Mucosa of stomach (tissue), 1 donor: ENCODE data around the gene PALM3.

Experiments
- H3K27me3 ChIP-seq: one replicate; pipeline ENCODE4 v1.7.0; 2013; ENCODE audit warnings: mild to moderate bottlenecking, low read length; ENCODE audit not compliant: control insufficient read depth, insufficient read depth
- H3K36me3 ChIP-seq: one replicate; pipeline ENCODE4 v1.7.0; 2013; ENCODE audit warnings: low read length; ENCODE audit not compliant: control insufficient read depth, insufficient read depth
- H3K4me1 ChIP-seq: one replicate; pipeline ENCODE4 v1.7.0; 2013; ENCODE audit warnings: mild to moderate bottlenecking, low read length; ENCODE audit not compliant: control insufficient read depth, insufficient read depth
- H3K4me3 ChIP-seq: one replicate; pipeline ENCODE4 v1.7.0; 2013; ENCODE audit warnings: low read length
- H3K9ac ChIP-seq: one replicate; pipeline ENCODE4 v1.7.0; 2013; ENCODE audit warnings: mild to moderate bottlenecking, low read length, moderate library complexity
- H3K9me3 ChIP-seq: one replicate; pipeline ENCODE4 v1.7.0; 2013; ENCODE audit warnings: mild to moderate bottlenecking, low read length, moderate library complexity; ENCODE audit not compliant: control insufficient read depth
- donor health status: Pancreatic carcinoma.

Gene PALM3

DNA sequence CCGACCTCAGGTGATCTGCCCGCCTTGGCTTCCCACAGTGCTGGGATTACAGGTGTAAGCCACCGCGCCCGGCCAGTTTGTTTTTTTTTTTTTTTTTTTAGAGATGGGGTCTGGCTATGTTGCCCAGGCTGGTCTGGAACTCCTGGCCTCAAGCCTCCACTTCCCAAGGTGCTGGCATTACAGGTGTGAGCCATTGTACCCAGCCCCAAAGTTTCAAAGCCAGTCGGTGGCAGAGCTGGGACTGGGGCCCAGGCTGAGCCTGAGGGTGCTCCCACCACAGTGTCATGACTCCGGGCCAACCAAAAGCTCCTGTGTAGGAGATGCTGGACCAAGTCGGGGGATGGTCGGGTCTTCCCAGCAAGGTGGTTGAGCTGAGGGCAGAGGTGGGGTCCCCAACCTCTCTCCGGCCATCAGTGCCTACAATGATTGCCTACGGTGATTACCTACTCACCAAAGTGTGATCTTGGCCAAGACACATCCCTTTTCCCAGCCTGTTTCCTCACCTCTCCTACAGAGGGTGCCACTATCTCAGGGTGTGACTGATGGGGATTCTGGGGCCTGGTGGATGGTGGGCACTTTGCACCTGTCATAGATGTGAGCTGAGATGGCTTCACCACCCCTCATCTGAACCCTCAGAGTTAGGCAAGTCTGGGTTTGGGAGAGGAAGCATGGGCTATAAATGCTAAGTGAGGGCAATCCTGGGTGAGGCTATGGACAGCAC, 34.6 kb upstream of the PALM3 start:
- Histone ChIP-seq H3K9ac (no peak overlapping the region), H3K36me3 (no peaks in the 10 kb centered on the region), H3K4me1 (peaks cover 5% of the 10 kb centered on the region), H3K9me3 (no peaks in the 10 kb centered on the region), H3K27me3 (no peaks in the 10 kb centered on the region), H3K4me3 (no peak overlapping the region)

DNA sequence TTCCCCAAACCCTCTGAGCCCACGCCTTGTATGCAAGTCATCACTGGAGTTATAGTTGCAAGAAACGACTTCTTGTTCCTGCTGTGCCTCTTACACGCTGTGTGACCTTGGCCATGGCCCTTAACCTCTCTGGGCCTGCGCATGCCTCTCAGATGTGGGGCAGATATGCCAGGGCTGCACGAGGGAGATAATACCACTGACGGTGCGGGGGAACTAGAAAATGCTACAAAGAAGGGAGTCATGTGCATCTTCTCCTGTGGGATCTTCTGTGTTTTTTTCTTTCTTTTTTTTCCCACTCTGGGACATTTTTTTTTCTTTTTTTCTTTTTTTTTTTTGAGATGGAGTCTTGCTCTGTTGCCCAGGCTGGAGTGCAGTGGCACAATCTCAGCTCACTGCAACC, 33.0 kb upstream of the PALM3 start:
- Histone ChIP-seq H3K27me3 (no peaks in the 10 kb centered on the region), H3K4me1 (peaks cover 5% of the 10 kb centered on the region), H3K9ac (no peak overlapping the region), H3K4me3 (no peak overlapping the region), H3K9me3 (no peaks in the 10 kb centered on the region), H3K36me3 (no peaks in the 10 kb centered on the region)

DNA sequence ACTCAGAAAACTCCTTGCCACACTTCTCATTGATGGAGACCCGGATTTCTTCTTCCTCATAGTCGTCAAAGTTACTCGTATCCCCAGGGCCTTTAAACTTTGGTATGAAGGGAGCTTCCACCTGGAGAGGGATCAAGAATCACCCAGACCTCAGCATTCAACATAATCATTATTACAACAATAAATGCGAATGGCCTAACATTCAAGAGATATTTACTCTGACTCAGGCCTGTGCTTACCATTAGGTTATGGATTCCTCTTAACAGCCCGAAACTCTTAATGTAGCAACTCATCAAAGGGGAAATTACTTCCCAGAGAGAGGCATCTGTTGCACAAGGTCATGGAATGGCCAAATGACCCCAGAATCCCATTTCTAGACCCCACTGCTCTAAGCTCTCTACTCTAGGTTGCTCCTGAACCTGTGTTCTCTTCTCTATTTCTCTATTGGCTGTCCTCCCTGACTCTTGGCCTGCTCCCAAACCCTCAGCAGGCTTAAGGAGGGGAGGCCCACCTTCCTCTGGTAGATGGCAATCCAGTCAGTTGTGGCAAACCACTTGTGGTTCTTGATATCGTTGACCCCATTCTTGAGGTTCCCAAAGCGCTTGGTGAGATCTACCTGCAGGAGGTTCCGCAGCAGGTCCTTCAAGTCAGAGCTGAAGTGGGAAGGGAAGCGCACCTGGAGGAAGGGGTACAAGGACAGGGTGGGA, 31.4 kb upstream of the PALM3 start:
- Histone ChIP-seq H3K4me3 (no peak overlapping the region), H3K9ac (no peak overlapping the region), H3K36me3 (no peaks in the 10 kb centered on the region), H3K4me1 (peaks cover 10% of the 10 kb centered on the region), H3K9me3 (no peaks in the 10 kb centered on the region), H3K27me3 (no peaks in the 10 kb centered on the region)

DNA sequence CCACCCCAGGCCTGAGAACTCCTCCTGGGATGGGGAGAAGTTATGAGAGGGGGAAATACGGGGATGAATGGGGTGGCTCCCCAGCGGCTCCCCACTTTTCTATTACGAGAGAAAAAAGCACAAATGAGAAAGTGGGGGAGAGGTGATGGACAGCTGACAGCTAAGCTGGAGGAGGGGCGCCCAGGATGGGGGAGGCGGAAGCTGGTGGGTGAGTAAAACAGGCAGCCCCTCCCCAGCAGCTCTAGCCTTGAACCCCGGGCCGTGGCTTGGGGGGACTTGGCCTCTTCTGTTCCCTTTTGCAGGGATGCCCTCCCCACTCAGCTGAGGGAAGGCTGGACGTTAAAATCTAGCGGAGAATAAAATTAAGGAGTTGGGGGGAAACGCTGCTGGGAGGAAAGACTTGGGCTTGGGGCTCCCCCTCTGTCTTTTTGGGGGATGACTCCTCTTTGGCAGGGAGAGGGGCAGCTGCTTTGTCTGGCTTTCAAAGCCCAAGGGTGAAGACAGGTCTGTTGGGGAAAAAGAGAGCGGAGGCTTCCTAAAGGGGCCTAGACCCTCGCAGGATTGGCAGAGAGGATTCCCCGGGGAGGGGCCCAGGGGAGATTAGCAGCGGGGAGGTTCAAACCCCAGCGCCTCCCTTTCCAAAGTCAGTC, 30.1 kb upstream of the PALM3 start:
- H3K4me1 ChIP-seq: peaks cover 10% of the 10 kb centered on the region
- H3K36me3 ChIP-seq: no peaks in the 10 kb centered on the region
- no peaks in the 10 kb centered on the region for H3K27me3 ChIP-seq
- peak overlapping the region; percentile 38 for H3K4me3 ChIP-seq
- H3K9ac ChIP-seq: peak overlapping the region; percentile 89
- H3K9me3 ChIP-seq: no peaks in the 10 kb centered on the region

DNA sequence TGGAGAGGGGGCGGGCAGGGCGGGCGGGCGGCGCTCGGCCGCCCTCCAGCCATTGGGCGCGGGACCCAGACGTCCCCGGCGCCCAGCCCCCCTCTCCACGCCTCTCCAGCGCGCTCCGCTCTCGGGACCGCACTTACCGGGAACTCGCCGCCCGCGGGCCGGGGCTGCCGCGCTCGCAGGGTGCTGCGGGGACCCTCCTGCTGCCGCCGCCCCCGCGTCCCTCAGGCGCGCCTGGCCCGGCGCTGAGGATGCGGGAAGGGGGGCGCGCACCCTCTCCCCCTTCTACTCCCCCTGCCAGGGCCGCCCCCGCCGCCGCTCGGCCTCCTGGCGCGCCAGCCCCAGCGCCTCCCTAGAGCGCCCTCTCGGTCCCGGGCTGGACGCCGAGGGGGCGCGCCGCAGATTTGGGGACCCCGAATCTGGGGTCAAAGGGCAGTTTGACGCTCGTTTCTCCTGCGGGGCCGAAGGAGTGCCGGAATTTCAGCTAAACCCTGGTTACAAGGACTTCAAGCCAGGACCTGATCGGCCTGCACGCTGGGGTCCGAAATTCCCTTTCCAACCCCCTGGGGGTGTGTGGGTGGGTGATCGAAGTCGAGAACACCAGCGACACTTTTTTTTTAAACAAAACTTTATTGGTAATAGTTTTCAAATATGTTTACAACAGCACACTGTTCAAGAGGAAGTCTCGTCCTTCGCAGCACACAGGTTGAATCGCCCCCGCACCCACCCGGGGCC, 29.4 kb upstream of the PALM3 start:
- H3K4me1 ChIP-seq: peaks cover 10% of the 10 kb centered on the region
- H3K9me3 ChIP-seq: no peaks in the 10 kb centered on the region
- H3K36me3 ChIP-seq: no peaks in the 10 kb centered on the region
- H3K4me3 ChIP-seq: peak overlapping the region; percentile 38
- H3K9ac ChIP-seq: peak overlapping the region; percentile 89
- H3K27me3 ChIP-seq: no peaks in the 10 kb centered on the region

DNA sequence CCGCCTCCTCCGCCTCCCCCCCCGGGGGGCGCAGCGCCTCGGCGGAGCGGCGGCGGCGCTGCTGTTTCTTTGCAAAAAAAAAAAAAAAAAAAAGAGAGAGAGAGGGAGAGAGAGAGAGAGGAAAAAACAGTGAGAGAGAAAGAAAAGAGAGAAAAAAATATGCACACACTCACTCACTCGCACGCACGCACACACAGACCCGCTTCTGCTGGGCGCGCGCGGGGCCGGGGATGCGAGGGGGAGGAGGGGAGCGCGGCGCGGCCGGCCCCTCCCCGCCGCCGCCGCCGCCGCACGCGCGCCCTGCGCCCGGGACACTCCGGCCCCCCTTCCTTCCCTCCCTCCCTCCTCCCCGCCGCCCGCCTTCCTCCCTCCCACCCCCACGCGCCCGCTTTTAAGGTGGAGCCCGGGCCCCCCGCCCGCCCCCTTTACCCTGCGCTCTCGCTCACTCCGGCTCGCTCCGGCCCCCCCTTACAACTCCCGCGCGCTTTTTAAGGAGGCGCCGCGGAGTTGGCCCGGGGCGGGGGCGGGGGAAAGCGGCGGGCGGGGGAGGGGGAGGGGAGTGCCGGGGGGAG, 28.7 kb upstream of the PALM3 start, which contains the start of gene SAMD1:
Gene SAMD1 (minus strand): TSS at position 243 of the 572 bp plus-strand sequence.
- Histone ChIP-seq H3K36me3 (no peaks in the 10 kb centered on the region), H3K4me3 (peak within 1 kb of the TSS; percentile 38), H3K4me1 (peaks cover 14% of the 10 kb centered on the region), H3K9ac (peak within 1 kb of the TSS; percentile 89), H3K9me3 (no peaks in the 10 kb centered on the region), H3K27me3 (no peaks in the 10 kb centered on the region)

DNA sequence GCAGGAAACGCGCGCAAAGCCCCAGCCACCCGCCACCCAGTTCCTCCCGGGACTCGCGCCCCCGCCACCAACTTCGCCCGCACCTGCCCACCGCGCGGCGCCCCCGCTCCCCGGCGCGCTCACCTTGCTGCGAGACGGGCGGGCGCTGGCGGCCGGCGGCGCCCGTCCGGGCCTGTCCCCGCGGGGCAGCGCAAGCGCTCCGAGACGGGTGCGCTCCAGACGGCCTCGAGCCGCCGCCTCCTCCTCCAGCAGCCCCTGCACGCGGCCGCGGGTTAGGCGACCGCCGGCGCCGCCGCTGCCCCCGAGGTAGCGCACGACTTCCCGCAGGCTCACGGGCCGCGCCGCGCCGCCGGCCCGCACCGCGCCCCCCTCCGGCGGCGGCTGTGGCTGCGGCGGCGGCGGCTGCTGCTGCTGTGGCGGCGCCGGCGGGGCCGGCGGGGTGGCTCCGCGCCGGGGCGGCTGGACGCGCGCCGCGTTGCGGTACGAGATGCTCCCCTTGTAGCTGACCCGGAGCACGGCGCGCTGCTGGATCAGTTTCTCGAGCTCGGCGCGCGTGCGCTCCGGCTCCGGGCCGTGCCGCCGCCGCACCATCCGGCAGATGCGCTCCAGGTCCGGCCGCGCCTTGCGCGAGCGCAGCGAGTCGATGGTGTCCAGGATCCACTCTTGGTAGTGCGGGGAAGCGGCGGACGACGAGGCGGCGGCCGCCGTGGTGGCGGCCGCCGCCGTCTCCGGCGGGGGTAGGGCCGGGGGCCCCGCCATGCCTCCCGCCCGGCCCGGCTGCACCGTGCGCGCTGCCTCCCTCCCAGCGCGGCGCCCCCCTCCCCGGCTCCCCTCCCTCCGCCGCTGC, 28.0 kb upstream of the PALM3 start:
- H3K9me3 ChIP-seq: no peaks in the 10 kb centered on the region
- no peaks in the 10 kb centered on the region for H3K36me3 ChIP-seq
- H3K27me3 ChIP-seq: no peaks in the 10 kb centered on the region
- H3K4me3 ChIP-seq: no peak overlapping the region
- peak overlapping the region; percentile 28 for H3K9ac ChIP-seq
- H3K4me1 ChIP-seq: peaks cover 21% of the 10 kb centered on the region

DNA sequence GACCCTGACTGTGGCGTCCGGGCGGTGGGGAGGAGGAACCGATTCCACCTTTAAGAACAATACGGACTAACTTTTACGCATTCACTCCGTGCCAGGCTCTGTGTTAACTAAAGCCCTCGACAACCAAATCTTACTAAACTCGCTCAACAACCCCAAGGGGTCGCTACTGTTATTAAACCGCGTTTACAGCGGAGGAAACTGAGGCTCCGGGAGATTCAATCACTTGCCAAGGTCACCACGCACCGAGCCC, 27.5 kb upstream of the PALM3 start:
- peak overlapping the region; percentile 28 for H3K9ac ChIP-seq
- peaks cover 24% of the 10 kb centered on the region for H3K4me1 ChIP-seq
- H3K4me3 ChIP-seq: no peak overlapping the region
- H3K27me3 ChIP-seq: no peaks in the 10 kb centered on the region
- no peaks in the 10 kb centered on the region for H3K36me3 ChIP-seq
- H3K9me3 ChIP-seq: no peaks in the 10 kb centered on the region

DNA sequence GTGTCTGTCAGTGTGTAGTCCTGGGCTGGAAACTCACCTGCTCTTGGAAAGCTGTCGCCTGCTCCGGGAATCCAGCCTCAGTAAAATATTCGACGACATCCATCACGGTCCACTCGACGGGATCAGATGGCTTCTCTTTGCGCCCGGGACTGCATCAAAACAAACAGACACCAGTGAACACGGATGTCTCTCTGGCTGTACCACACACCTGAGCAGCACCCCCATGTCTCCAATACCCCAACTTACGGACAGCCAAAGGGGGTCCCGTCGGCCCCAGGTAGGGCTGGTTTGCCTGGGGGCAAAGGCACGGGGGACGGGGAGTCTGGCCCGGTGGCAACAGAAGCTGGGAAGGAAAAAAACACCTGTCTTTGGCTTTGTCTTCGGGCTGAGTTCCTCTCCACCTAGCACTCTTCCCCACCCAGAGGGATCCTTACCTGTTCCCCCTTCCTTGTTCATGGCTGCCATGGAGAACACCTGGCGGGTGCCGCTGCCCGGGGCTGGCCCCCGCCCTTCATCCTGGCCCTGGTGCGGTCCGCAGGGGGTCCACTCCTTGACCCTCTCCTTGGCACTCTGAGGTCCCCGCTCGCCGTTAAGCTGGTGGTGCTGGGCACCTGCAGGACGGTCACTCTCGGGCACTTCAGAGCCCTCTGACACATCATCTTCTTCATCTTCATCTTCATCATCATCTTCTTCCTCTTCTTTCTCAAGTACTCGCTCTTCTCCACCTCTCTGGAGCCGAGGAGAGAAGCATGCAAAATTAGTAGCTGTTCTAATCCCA, 26.9 kb upstream of the PALM3 start:
- H3K36me3 ChIP-seq: no peaks in the 10 kb centered on the region
- peaks cover 24% of the 10 kb centered on the region for H3K4me1 ChIP-seq
- no peaks in the 10 kb centered on the region for H3K27me3 ChIP-seq
- no peak overlapping the region for H3K4me3 ChIP-seq
- no peak overlapping the region for H3K9ac ChIP-seq
- H3K9me3 ChIP-seq: no peaks in the 10 kb centered on the region

DNA sequence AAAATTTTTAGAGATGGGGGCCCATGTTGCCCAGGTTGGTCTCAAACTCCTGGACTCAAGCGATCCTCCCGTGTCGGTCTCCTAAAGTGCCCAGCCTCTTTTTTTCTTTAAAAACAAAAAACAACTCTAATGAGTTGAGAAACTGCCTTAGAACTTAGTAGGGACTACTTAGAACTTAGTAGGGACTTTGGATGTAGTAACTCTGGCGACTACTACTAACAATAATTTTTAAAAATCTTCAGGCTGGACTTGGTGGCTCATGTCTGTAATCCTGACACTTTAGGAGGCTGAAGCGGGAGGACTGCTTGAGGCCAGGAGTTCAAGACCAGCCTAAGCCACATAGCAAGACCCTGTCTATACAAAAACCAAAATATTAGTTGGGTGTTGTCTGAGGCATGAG, 24.2 kb upstream of the PALM3 start:
- H3K36me3 ChIP-seq: no peaks in the 10 kb centered on the region
- no peaks in the 10 kb centered on the region for H3K27me3 ChIP-seq
- no peak overlapping the region for H3K4me3 ChIP-seq
- no peak overlapping the region for H3K9ac ChIP-seq
- H3K4me1 ChIP-seq: peaks cover 34% of the 10 kb centered on the region
- H3K9me3 ChIP-seq: no peaks in the 10 kb centered on the region
